Endothelial cell of hepatic sinusoid (primary cell): ENCODE results near the gene UNC13A.

Experiments used
- in situ Hi-C: cut with HindIII; loops from 2 replicates; pipeline ENCODE4 v1.10.0; 2017; ENCODE audit warnings: low sequenced_read_pairs

UNC13A gene

GRCh38 chr19:17576758-17577456 lies 111.2 kb downstream of the UNC13A start:
- in situ Hi-C loops = no loop called here

GRCh38 chr19:17575871-17576757 lies 112.0 kb downstream of the UNC13A start:
- in situ Hi-C loops = no loop called here

- in situ Hi-C loops = loop anchor here (25.0 kb wide), 1 partner anchor 260 kb away; the partner anchor contains the start of genes ABHD8, DDA1 and MRPL34
These were observed 115.5 kb downstream of the UNC13A start for GRCh38 chr19:17572638-17573037.

- in situ Hi-C loops = loop anchor here (25.0 kb wide), 1 partner anchor 258 kb away; the partner anchor contains the start of genes ABHD8, DDA1 and MRPL34
These were observed 117.4 kb downstream of the UNC13A start for GRCh38 chr19:17570791-17571190.

GRCh38 chr19:17570291-17570690 lies 117.9 kb downstream of the UNC13A start:
- in situ Hi-C loops = loop anchor here (25.0 kb wide), 1 partner anchor 258 kb away; the partner anchor contains the start of genes ABHD8, DDA1 and MRPL34

- in situ Hi-C loops = loop anchor here (25.0 kb wide), 1 partner anchor 256 kb away; the partner anchor contains the start of genes ABHD8, DDA1 and MRPL34
These were observed 120.2 kb downstream of the UNC13A start for GRCh38 chr19:17567940-17568339.

- in situ Hi-C loops = loop anchor here (25.0 kb wide), 1 partner anchor 253 kb away; the partner anchor contains the start of genes ABHD8, DDA1 and MRPL34
These were observed 122.5 kb downstream of the UNC13A start for GRCh38 chr19:17565611-17566010.

GRCh38 chr19:17564781-17565180 lies 123.4 kb downstream of the UNC13A start:
- in situ Hi-C loops = loop anchor here (25.0 kb wide), 1 partner anchor 252 kb away; the partner anchor contains the start of genes ABHD8, DDA1 and MRPL34

- in situ Hi-C loops = loop anchor here (25.0 kb wide), 1 partner anchor 250 kb away; the partner anchor contains the start of genes ABHD8, DDA1 and MRPL34
These were observed 125.6 kb downstream of the UNC13A start for GRCh38 chr19:17562561-17562960.

GRCh38 chr19:17562097-17562496 lies 126.1 kb downstream of the UNC13A start:
- in situ Hi-C loops = loop anchor here (25.0 kb wide), 1 partner anchor 250 kb away; the partner anchor contains the start of genes ABHD8, DDA1 and MRPL34

- in situ Hi-C loops = loop anchor here (25.0 kb wide), 1 partner anchor 248 kb away; the partner anchor contains the start of genes ABHD8, DDA1 and MRPL34
These were observed 128.0 kb downstream of the UNC13A start for GRCh38 chr19:17560205-17560595.

GRCh38 chr19:17557466-17557865 lies 130.7 kb downstream of the UNC13A start:
- in situ Hi-C loops = loop anchor here (25.0 kb wide), 1 partner anchor 245 kb away; the partner anchor contains the start of genes ABHD8, DDA1 and MRPL34

- in situ Hi-C loops = loop anchor here (25.0 kb wide), 1 partner anchor 245 kb away; the partner anchor contains the start of genes ABHD8, DDA1 and MRPL34
These were observed 131.2 kb downstream of the UNC13A start for GRCh38 chr19:17556995-17557394.

GRCh38 chr19:17555929-17556813 lies 132.0 kb downstream of the UNC13A start:
- in situ Hi-C loops = loop anchor here (25.0 kb wide), 1 partner anchor 244 kb away; the partner anchor contains the start of genes ABHD8, DDA1 and MRPL34

GRCh38 chr19:17555480-17555928 lies 132.7 kb downstream of the UNC13A start, which contains the start of gene COLGALT1:
TSS of gene COLGALT1 (plus strand) at chr19:17555649. CDS start at chr19:17555714, 65 bp downstream.
- in situ Hi-C loops = loop anchor here (25.0 kb wide), 1 partner anchor 243 kb away; the partner anchor contains the start of genes ABHD8, DDA1 and MRPL34

GRCh38 chr19:17554968-17555479 lies 133.1 kb downstream of the UNC13A start:
- in situ Hi-C loops = loop anchor here (25.0 kb wide), 1 partner anchor 243 kb away; the partner anchor contains the start of genes ABHD8, DDA1 and MRPL34

GRCh38 chr19:17553256-17553655 lies 134.9 kb downstream of the UNC13A start:
- in situ Hi-C loops = loop anchor here (25.0 kb wide), 1 partner anchor 241 kb away; the partner anchor contains the start of genes ABHD8, DDA1 and MRPL34

- in situ Hi-C loops = loop anchor here (25.0 kb wide), 1 partner anchor 240 kb away; the partner anchor contains the start of genes ABHD8, DDA1 and MRPL34
These were observed 135.4 kb downstream of the UNC13A start for GRCh38 chr19:17552735-17553134.
